BE2C (cell line): ENCODE data around the gene ATCAY.

ENCODE experiments used
- DNase-seq: peaks from one replicate; pipeline ENCODE4 v3.0.0-alpha.2; 2020
- H3K27me3 ChIP-seq: fragments of 250-450 bp; sonication (Bioruptor Pico); 2 replicates; pipeline ENCODE4 v1.5.1; 2020; ENCODE audit warnings: mild to moderate bottlenecking
- H3K36me3 ChIP-seq: fragments of 250-450 bp; sonication (Bioruptor Pico); 2 replicates; pipeline ENCODE4 v1.5.1; 2020; ENCODE audit warnings: mild to moderate bottlenecking
- H3K4me1 ChIP-seq: fragments of 250-450 bp; sonication (Bioruptor Pico); 2 replicates; pipeline ENCODE4 v1.5.1; 2020
- H3K4me3 ChIP-seq: 2 replicates; pipeline ENCODE4 v1.5.1; 2011; ENCODE audit warnings: low read depth, low read length
- H3K9me3 ChIP-seq: fragments of 250-450 bp; sonication (Bioruptor Pico); 2 replicates; pipeline ENCODE4 v1.5.1; 2020
- CTCF ChIP-seq: IDR thresholded peaks from 2 replicates; pipeline ENCODE4 v1.5.1; 2012; ENCODE audit warnings: mild to moderate bottlenecking, low read depth, low read length

Gene ATCAY

GRCh38 chr19:3899531-3900294, 19.2 kb downstream of the ATCAY start:
- no peak overlapping the region for H3K4me3 ChIP-seq
- peaks cover 33% of the 10 kb centered on the region for H3K36me3 ChIP-seq
- H3K9me3 ChIP-seq: peaks cover 5% of the 10 kb centered on the region
- no peak for TF ChIP-seq CTCF
- no peak for DNase-seq
- H3K4me1 ChIP-seq: no peaks in the 10 kb centered on the region
- H3K27me3 ChIP-seq: no peaks in the 10 kb centered on the region

GRCh38 chr19:3902317-3902973, 22.0 kb downstream of the ATCAY start:
- no peak for DNase-seq
- no peak for TF ChIP-seq CTCF
- Histone ChIP-seq H3K36me3 (peaks cover 46% of the 10 kb centered on the region), H3K4me3 (no peak overlapping the region), H3K9me3 (peaks cover 5% of the 10 kb centered on the region), H3K4me1 (no peaks in the 10 kb centered on the region), H3K27me3 (no peaks in the 10 kb centered on the region)

GRCh38 chr19:3904233-3904632, 23.7 kb downstream of the ATCAY start:
- Histone ChIP-seq H3K9me3 (no peaks in the 10 kb centered on the region; the same call in 1 of the 2 replicates), H3K4me3 (no peak overlapping the region), H3K27me3 (no peaks in the 10 kb centered on the region), H3K4me1 (no peaks in the 10 kb centered on the region), H3K36me3 (peaks cover 41% of the 10 kb centered on the region)
- TF ChIP-seq CTCF: no peak
- no peak for DNase-seq

- H3K36me3 ChIP-seq: peaks cover 58% of the 10 kb centered on the region
- H3K4me3 ChIP-seq: no peak overlapping the region
- H3K9me3 ChIP-seq: peaks cover 7% of the 10 kb centered on the region
- H3K27me3 ChIP-seq: no peaks in the 10 kb centered on the region
- no peaks in the 10 kb centered on the region for H3K4me1 ChIP-seq
- no peak for TF ChIP-seq CTCF
- DNase-seq: no peak
Observed at GRCh38 chr19:3907626-3908265, 27.3 kb downstream of the ATCAY start.

GRCh38 chr19:3908266-3909054, 28.0 kb downstream of the ATCAY start:
- H3K9me3 ChIP-seq: peaks cover 7% of the 10 kb centered on the region
- H3K4me3 ChIP-seq: no peak overlapping the region
- TF ChIP-seq CTCF: no peak
- no peaks in the 10 kb centered on the region for H3K27me3 ChIP-seq
- H3K36me3 ChIP-seq: peaks cover 51% of the 10 kb centered on the region
- no peak for DNase-seq
- no peaks in the 10 kb centered on the region for H3K4me1 ChIP-seq
